Measurements from ENCODE around the gene VEZT. TPM values are rescaled to one million over a fixed set of nuclear protein-coding genes. Genes with fewer than 3 reads are reported as not detected.

VEZT gene
- 57.4 and 66.2 TPM in 2 replicates for total RNA-seq

DNA sequence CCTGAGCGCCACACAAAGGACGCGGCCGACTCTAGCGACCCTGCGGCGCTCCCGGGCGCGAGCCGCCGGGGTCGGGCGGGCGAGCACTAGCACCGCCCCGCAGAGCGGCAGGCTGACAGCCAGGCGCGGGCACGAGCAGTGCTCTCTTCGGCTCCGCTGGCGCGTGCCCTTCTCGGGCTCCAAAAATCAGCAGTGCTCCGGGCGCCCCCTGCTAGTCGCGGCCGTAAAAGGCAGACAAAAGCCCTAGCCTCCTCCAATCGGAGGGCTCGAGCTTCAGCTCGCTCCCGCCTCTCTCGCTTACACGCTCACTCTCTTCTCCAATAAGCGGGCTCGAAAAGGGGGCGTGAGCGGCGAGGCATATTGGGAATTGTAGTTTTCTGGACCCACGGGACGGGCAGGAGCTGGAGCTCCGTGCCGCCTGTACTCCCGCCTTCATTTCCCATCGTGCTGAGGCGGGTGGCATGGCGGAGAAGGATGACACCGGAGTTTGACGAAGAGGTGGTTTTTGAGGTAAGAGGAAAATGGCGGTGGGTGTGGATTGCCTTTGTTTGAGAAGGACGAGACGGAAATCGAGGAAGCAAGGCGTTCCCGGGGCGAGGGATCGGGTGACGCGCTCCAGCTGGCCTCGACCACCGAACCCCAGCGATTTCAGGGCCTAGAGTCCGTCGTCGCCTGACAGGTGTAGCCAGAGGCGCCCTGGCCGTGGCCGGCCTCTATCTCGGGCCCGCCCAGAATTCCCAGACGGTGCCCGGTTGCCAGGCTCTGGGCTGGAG is at the start of gene VEZT, which contains the start of gene FGD6:
VEZT (plus strand) TSS at position 431 of the 773 bp plus-strand sequence; CDS start at position 475, 44 bp downstream.
FGD6 (minus strand) TSS at position 91 of the 773 bp plus-strand sequence. CDS start 227 bp downstream, outside the sequence.
- FAIRE-seq (peak; percentile 58), DNase-seq (ENCODE audit: low read depth) (peak; percentile 97)
- Histone ChIP-seq H3K27me3 (ENCODE audit: control insufficient read depth, insufficient read depth, low read length) (no peaks in the 10 kb centered on the region), H3K36me3 (ENCODE audit: control insufficient read depth, insufficient read depth, low read length) (no peaks in the 10 kb centered on the region), H3K4me3 (ENCODE audit: low read depth, low read length) (peak within 1 kb of the TSS; percentile 82)
- TF ChIP-seq, protein P1, sequence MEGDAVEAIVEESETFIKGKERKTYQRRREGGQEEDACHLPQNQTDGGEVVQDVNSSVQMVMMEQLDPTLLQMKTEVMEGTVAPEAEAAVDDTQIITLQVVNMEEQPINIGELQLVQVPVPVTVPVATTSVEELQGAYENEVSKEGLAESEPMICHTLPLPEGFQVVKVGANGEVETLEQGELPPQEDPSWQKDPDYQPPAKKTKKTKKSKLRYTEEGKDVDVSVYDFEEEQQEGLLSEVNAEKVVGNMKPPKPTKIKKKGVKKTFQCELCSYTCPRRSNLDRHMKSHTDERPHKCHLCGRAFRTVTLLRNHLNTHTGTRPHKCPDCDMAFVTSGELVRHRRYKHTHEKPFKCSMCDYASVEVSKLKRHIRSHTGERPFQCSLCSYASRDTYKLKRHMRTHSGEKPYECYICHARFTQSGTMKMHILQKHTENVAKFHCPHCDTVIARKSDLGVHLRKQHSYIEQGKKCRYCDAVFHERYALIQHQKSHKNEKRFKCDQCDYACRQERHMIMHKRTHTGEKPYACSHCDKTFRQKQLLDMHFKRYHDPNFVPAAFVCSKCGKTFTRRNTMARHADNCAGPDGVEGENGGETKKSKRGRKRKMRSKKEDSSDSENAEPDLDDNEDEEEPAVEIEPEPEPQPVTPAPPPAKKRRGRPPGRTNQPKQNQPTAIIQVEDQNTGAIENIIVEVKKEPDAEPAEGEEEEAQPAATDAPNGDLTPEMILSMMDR (IDR thresholded peaks at IDR 0.05; ENCODE audit: insufficient read depth, low read length, severe bottlenecking) = peak; percentile 71

DNA sequence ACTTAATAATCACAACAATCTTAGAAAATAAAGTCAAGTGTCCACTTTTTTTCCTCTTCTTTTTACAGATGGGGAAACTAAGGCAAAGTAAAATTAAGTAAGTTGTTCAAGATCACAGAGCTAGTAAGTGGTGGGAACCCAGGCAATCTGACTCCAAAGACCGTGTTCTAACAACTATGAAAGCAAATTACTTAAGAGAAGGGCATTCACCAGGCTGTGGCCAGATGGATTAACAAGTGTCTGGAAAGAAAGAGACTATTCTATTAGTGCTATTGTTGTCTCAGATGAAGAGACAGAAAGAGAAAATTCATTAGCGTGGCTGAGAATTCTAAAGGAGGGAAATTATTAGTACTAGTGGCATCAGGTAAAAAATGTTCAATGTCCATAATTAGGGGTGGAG is 48.9 kb upstream of the VEZT start:
- DNase-seq (ENCODE audit: low read depth) = no peak

DNA sequence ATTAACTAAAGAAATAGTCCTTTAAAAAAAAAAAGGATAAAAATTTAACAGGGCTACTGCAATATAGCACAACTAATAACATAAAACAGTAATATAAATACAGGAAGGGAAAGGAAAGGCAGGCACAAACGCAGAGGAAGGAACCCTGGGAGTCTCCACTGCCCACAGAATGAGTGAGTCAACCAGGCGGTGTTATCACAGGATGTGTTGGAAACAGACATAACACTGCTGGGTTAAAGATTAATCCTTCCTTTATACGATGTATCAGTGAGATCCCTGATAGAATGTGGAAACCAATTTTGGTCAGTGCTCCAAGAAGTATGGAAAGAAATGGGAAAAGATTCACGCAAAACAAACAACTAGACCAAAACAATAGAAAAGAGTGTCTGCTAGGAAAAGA is 48.2 kb upstream of the VEZT start:
- Histone ChIP-seq H3K36me3 (ENCODE audit: control insufficient read depth, insufficient read depth, low read length) (peaks cover 3% of the 10 kb centered on the region), H3K27me3 (ENCODE audit: control insufficient read depth, insufficient read depth, low read length) (no peaks in the 10 kb centered on the region), H3K4me3 (ENCODE audit: low read depth, low read length) (no peak overlapping the region)
- FAIRE-seq (no peak), DNase-seq (ENCODE audit: low read depth) (peak; percentile 82)
- TF ChIP-seq, protein P1 (IDR thresholded peaks at IDR 0.05; ENCODE audit: insufficient read depth, low read length, severe bottlenecking) = no peak

More for the DNA sequence above, 48.9 kb upstream of the VEZT start:
- Histone ChIP-seq H3K27me3 (ENCODE audit: control insufficient read depth, insufficient read depth, low read length) (no peaks in the 10 kb centered on the region), H3K4me3 (ENCODE audit: low read depth, low read length) (no peak overlapping the region), H3K36me3 (ENCODE audit: control insufficient read depth, insufficient read depth, low read length) (peaks cover 3% of the 10 kb centered on the region)
- TF ChIP-seq, protein P1 (IDR thresholded peaks at IDR 0.05; ENCODE audit: insufficient read depth, low read length, severe bottlenecking) = no peak
- FAIRE-seq = no peak

- TF ChIP-seq, protein P1 (IDR thresholded peaks at IDR 0.05; ENCODE audit: insufficient read depth, low read length, severe bottlenecking) = no peak
- no peak for FAIRE-seq
- no peak overlapping the region for H3K4me3 ChIP-seq (ENCODE audit: low read depth, low read length)
- no peaks in the 10 kb centered on the region for H3K27me3 ChIP-seq (ENCODE audit: control insufficient read depth, insufficient read depth, low read length)
- peak; percentile 92 for DNase-seq (ENCODE audit: low read depth)
- H3K36me3 ChIP-seq (ENCODE audit: control insufficient read depth, insufficient read depth, low read length) = peaks cover 3% of the 10 kb centered on the region
Measured at GRCh38 chr12:95173392-95174251, 44.0 kb upstream of the VEZT start.

DNA sequence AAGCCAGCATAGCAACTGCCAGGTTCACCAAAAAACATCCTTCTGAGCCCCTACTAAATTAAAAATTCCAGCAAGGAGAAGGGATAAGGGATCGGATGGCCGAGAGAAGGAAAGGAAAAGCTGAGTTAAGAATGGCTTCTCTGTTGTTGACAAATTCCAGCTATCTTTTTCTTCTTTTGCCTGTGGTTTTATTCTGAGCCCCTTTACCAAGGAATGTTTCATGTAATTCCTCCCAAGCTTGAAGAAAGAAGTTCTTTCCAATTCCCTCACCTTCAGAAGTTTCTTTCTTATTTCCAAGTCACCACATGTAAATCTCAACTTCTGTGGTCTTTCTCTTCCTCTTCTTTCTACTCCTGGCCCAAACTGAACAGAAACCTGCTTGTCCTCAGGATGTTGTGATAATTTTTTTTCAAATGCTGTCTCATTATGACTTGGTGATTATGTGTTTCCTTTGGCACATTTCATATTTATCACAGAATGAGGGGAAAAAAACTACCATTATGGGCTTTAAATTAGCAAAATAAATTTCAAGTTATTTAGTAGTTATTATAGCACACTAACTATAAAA is 40.3 kb upstream of the VEZT start:
- H3K27me3 ChIP-seq (ENCODE audit: control insufficient read depth, insufficient read depth, low read length) = no peaks in the 10 kb centered on the region
- no peak overlapping the region for H3K4me3 ChIP-seq (ENCODE audit: low read depth, low read length)
- TF ChIP-seq, protein P1 (IDR thresholded peaks at IDR 0.05; ENCODE audit: insufficient read depth, low read length, severe bottlenecking) = no peak
- H3K36me3 ChIP-seq (ENCODE audit: control insufficient read depth, insufficient read depth, low read length) = peaks cover 1% of the 10 kb centered on the region
- DNase-seq (ENCODE audit: low read depth) (no peak), FAIRE-seq (no peak)
